Keratinocyte (primary cell): Measurements from ENCODE around the gene CSGALNACT2. TPM values are rescaled to one million over a fixed set of nuclear protein-coding genes. Genes with fewer than 3 reads are reported as not detected.
A peak's percentile ranks its signal among the peaks of the same experiment; 100 is the strongest.

Experiments used
- DNase-seq: peaks from one replicate; pipeline ENCODE4 v3.0.0-alpha.2; 2011; ENCODE audit warnings: low read depth, missing footprints, low spot score
- FAIRE-seq: peaks from 2 replicates; lab custom pipeline; 2011; peaks lifted over from hg19 to GRCh38; lab: Jason Lieb, UNC
- H2AFZ ChIP-seq: 2 replicates; pipeline ENCODE4 v1.6.0; 2012; ENCODE audit warnings: low read length, control low read depth, inconsistent platforms; ENCODE audit not compliant: control insufficient read depth
- H3K27ac ChIP-seq: 2 replicates; pipeline ENCODE4 v1.5.1; 2011; ENCODE audit warnings: low read length; ENCODE audit not compliant: control insufficient read depth, insufficient read depth
- H3K27me3 ChIP-seq: 3 replicates; pipeline ENCODE4 v1.6.0; 2011; ENCODE audit warnings: low read length; ENCODE audit not compliant: control insufficient read depth, insufficient read depth; ENCODE audit errors: extremely low read depth
- H3K36me3 ChIP-seq, 2 experiments: 2 replicates in 1 of 2; 3 replicates in 1 of 2; pipeline ENCODE4 v1.5.1; 2011; ENCODE audit warnings: low read length in 2 of 2, mild to moderate bottlenecking in 1 of 2; ENCODE audit not compliant: control insufficient read depth in 2 of 2, insufficient read depth in 2 of 2; ENCODE audit errors: extremely low read depth in 1 of 2
- H3K4me1 ChIP-seq: 3 replicates; pipeline ENCODE4 v1.5.1; 2011; ENCODE audit warnings: low read length; ENCODE audit not compliant: control insufficient read depth, insufficient read depth; ENCODE audit errors: extremely low read depth
- H3K4me2 ChIP-seq: 3 replicates; pipeline ENCODE4 v1.6.0; 2011; ENCODE audit warnings: low read depth, low read length; ENCODE audit not compliant: control insufficient read depth, insufficient read depth; ENCODE audit errors: extremely low read depth
- H3K4me3 ChIP-seq, 3 experiments: fragments of 200-600 bp in 1 of 3; sonication (generic) in 1 of 3; 2 replicates in 2 of 3; 3 replicates in 1 of 3; pipeline ENCODE4 v1.5.1; 2011 to 2016; ENCODE audit warnings: low read length in 3 of 3, mild to moderate bottlenecking in 3 of 3, control low read depth in 2 of 3, inconsistent platforms in 1 of 3, low read depth in 1 of 3, mixed read lengths in 1 of 3, mixed run types in 1 of 3, moderate library complexity in 1 of 3; ENCODE audit not compliant: control insufficient read depth in 2 of 3, insufficient read depth in 2 of 3; ENCODE audit errors: extremely low read depth in 1 of 3
- H3K79me2 ChIP-seq: 2 replicates; pipeline ENCODE4 v1.6.0; 2012; ENCODE audit warnings: low read length; ENCODE audit not compliant: control insufficient read depth, insufficient read depth
- H3K9ac ChIP-seq: 3 replicates; pipeline ENCODE4 v1.6.0; 2011; ENCODE audit warnings: low read length; ENCODE audit not compliant: control insufficient read depth, insufficient read depth; ENCODE audit errors: extremely low read depth
- H3K9me1 ChIP-seq: 3 replicates; pipeline ENCODE4 v1.6.0; 2011; ENCODE audit warnings: low read length; ENCODE audit not compliant: control insufficient read depth, insufficient read depth; ENCODE audit errors: extremely low read depth
- H3K9me3 ChIP-seq: 2 replicates; pipeline ENCODE4 v1.5.1; 2012; ENCODE audit warnings: low read depth, low read length; ENCODE audit not compliant: control insufficient read depth
- H4K20me1 ChIP-seq: 3 replicates; pipeline ENCODE4 v1.6.0; 2011; ENCODE audit warnings: low read length; ENCODE audit not compliant: control insufficient read depth, insufficient read depth; ENCODE audit errors: extremely low read depth
- EZH2 ChIP-seq: IDR thresholded peaks from one replicate; pipeline ENCODE4 v1.6.1; 2012; ENCODE audit warnings: inconsistent platforms, mild to moderate bottlenecking, low read length, moderate library complexity
- dilution Hi-C: fragments of 300-500 bp; cut with MboI; formaldehyde crosslinking; loops from one replicate; pipeline ENCODE4 v1.7.0; 2020; ENCODE audit warnings: low sequenced_read_pairs; ENCODE audit not compliant: extremely low pct_ligation_motif_present
- polyA plus RNA-seq, 5 experiments: library from polyadenylated mRNA; depleted of rRNA in 3 of 5; stranded (reverse) in 3 of 5; stranded (forward) in 1 of 5; unstranded in 1 of 5; fragments of >200 nt; gene quantifications; 1 replicate in 1 of 5; 2 replicates in 3 of 5; 3 replicates in 1 of 5; pipeline versions ENCODE4 v1.2.1 to v1.2.3, GENCODE V29; 2011 to 2012; ENCODE audit warnings: missing spikeins in 2 of 5, low read depth in 1 of 5, low replicate concordance in 1 of 5
- TF ChIP-seq, protein P1 (sequence below), 3 experiments: IDR thresholded peaks in 1 of 3; conservative IDR thresholded peaks in 1 of 3; optimal IDR thresholded peaks in 1 of 3; 2 replicates in 2 of 3; 3 replicates in 1 of 3; pipeline versions ENCODE3 to v1.5.1; 2011; ENCODE audit warnings: low read length in 3 of 3, mild to moderate bottlenecking in 3 of 3, moderate library complexity in 2 of 3, control low read depth in 1 of 3, inconsistent platforms in 1 of 3; ENCODE audit not compliant: insufficient read depth in 2 of 3; ENCODE audit errors: extremely low read depth in 1 of 3

Gene CSGALNACT2
- polyA plus RNA-seq, 1 donor (not counting 4 experiments of a cell fraction or from before 2014, with no cell fraction given), result 19.7 TPM

DNA sequence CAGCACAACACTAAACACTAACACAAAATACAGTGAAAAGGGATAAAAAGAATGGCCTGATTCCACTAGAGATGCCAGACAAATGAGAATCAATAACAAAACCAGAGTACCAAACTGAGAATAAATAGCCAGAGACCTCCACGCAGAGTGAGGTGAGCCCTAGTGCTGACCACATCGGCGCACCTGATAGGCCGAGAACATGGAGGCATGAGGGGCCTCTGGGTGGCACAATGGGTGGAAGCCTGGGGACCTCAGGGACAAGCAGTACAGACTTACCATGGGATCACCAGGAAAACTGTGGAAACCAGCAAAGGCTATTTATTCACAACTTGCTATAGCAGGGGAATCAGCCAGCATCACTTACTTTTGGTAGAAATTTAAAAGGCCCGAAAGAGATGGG lies 1.8 kb upstream of the CSGALNACT2 start:
- no peaks in the 10 kb centered on the region for H3K36me3 ChIP-seq
- H4K20me1 ChIP-seq, result no peaks in the 10 kb centered on the region
- H3K79me2 ChIP-seq, result peaks cover 29% of the 10 kb centered on the region
- H3K9me3 ChIP-seq, result no peaks in the 10 kb centered on the region
- H3K9ac ChIP-seq, result no peak overlapping the region
- TF ChIP-seq EZH2, result no peak
- TF ChIP-seq, protein P1, sequence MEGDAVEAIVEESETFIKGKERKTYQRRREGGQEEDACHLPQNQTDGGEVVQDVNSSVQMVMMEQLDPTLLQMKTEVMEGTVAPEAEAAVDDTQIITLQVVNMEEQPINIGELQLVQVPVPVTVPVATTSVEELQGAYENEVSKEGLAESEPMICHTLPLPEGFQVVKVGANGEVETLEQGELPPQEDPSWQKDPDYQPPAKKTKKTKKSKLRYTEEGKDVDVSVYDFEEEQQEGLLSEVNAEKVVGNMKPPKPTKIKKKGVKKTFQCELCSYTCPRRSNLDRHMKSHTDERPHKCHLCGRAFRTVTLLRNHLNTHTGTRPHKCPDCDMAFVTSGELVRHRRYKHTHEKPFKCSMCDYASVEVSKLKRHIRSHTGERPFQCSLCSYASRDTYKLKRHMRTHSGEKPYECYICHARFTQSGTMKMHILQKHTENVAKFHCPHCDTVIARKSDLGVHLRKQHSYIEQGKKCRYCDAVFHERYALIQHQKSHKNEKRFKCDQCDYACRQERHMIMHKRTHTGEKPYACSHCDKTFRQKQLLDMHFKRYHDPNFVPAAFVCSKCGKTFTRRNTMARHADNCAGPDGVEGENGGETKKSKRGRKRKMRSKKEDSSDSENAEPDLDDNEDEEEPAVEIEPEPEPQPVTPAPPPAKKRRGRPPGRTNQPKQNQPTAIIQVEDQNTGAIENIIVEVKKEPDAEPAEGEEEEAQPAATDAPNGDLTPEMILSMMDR (optimal IDR thresholded peaks at IDR 0.05 in 1 of 3, IDR thresholded peaks at IDR 0.05 in 1 of 3, conservative IDR thresholded peaks at IDR 0.05 in 1 of 3; ENCODE audit: extremely low read depth in 1 of 3, insufficient read depth in 2 of 3, low read length in 3 of 3), result no peak
- DNase-seq (no peak), FAIRE-seq (no peak)
- H2AFZ ChIP-seq, result no peak overlapping the region
- H3K27me3 ChIP-seq, result no peaks in the 10 kb centered on the region
- H3K9me1 ChIP-seq, result no peaks in the 10 kb centered on the region
- no peak overlapping the region for H3K27ac ChIP-seq
- H3K4me2 ChIP-seq, result no peak overlapping the region
- dilution Hi-C loops, result no loop called here
- no peak overlapping the region for H3K4me3 ChIP-seq
- peaks cover 13% of the 10 kb centered on the region for H3K4me1 ChIP-seq

DNA sequence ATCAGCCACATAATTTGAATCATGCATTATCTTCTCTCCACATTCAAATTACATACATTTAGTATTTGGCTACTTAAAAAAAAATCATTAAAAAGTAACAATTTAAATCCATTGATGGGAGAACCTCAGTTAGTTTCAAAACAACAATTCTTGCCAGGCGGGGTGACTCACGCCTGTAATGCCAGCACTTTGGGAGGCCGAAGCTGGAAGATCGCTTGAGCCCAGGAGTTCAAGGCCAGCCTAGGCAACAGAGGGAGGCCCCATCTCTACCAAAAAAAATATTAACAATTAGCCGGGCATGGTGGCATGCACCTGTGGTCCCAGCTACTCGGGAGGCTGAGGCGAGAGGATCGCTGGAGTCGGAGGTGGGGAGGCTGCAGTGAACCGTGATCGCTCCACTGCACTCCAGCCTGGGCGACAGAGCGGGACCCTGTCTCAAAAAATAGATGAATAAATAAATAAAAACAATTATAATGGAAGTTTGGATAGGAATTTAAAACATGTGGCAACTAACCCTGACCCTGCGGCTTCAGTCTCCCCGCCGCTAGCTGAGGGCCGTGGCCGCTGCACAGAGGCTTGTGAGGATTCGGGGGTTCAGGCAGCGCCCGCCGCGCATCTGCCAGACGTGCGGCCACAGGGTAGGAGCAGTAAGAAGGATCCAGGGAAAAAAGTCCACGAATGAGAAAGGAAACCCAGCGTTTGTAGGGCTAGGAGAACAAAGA lies 1.1 kb upstream of the CSGALNACT2 start:
- Histone ChIP-seq H3K79me2 (peaks cover 34% of the 10 kb centered on the region), H3K4me3 (peak overlapping the region; percentile 71 to 81 (median 81)), H3K9ac (peak overlapping the region; percentile 83), H4K20me1 (no peaks in the 10 kb centered on the region), H3K27ac (peak overlapping the region; percentile 72), H3K4me1 (peaks cover 13% of the 10 kb centered on the region), H3K9me1 (no peaks in the 10 kb centered on the region), H3K27me3 (no peaks in the 10 kb centered on the region), H3K36me3 (no peaks in the 10 kb centered on the region), H2AFZ (peak overlapping the region; percentile 64), H3K9me3 (no peaks in the 10 kb centered on the region), H3K4me2 (peak overlapping the region; percentile 82)
- DNase-seq, result no peak
- no peak for FAIRE-seq
- TF ChIP-seq, protein P1 (optimal IDR thresholded peaks at IDR 0.05 in 1 of 3, IDR thresholded peaks at IDR 0.05 in 1 of 3, conservative IDR thresholded peaks at IDR 0.05 in 1 of 3; ENCODE audit: extremely low read depth in 1 of 3, insufficient read depth in 2 of 3, low read length in 3 of 3), result no peak
- no peak for TF ChIP-seq EZH2
- dilution Hi-C loops, result no loop called here
